WTC11 (cell line): ENCODE results near the gene TPP1. TPM values are rescaled to one million over a fixed set of nuclear protein-coding genes. Genes with fewer than 3 reads are reported as not detected.

Experiments
- ATAC-seq: fragments of 200-7000 bp; cut with Tn5 transposase; 2 replicates; pipeline ENCODE4 v1.10.0; 2021; ENCODE audit warnings: mild to moderate bottlenecking, moderate library complexity
- CTCF ChIA-PET: fragments of 300-600 bp; sonication (Branson Sonifier 250); formaldehyde crosslinking; loops from one replicate; lab custom pipeline; 2021; ENCODE audit warnings: antibody characterized with exemption; lab: Charles Lee
- POLR2A ChIA-PET: fragments of 350-600 bp; sonication (Branson Sonifier 250); formaldehyde crosslinking; loops from one replicate; lab custom pipeline; 2021; ENCODE audit warnings: antibody characterized with exemption; lab: Charles Lee
- DNase-seq: peaks from one replicate; pipeline ENCODE4 v3.0.0; 2021; ENCODE audit warnings: low spot score
- H3K27ac Mint-ChIP-seq: 2 replicates; pipeline ENCODE4 v1.8.0; 2021; ENCODE audit warnings: mixed read lengths
- H3K27me3 Mint-ChIP-seq: 2 replicates; pipeline ENCODE4 v1.8.0; 2021; ENCODE audit warnings: low read depth, mild to moderate bottlenecking, moderate library complexity, mixed read lengths
- H3K36me3 Mint-ChIP-seq: 2 replicates; pipeline ENCODE4 v1.8.0; 2021; ENCODE audit warnings: mixed read lengths
- H3K4me1 Mint-ChIP-seq: 2 replicates; pipeline ENCODE4 v1.8.0; 2022; ENCODE audit warnings: mixed read lengths
- H3K4me3 Mint-ChIP-seq: 2 replicates; pipeline ENCODE4 v1.8.0; 2021; ENCODE audit warnings: mild to moderate bottlenecking, moderate library complexity, mixed read lengths
- H3K9me3 Mint-ChIP-seq: 2 replicates; pipeline ENCODE4 v1.8.0; 2021; ENCODE audit warnings: mixed read lengths
- AFF4 ChIP-seq: sonication (generic); formaldehyde crosslinking; IDR thresholded peaks from 2 replicates; pipeline ENCODE4 v1.8.1; 2023; ENCODE audit warnings: mild to moderate bottlenecking, missing genetic modification reagents, borderline replicate concordance
- ATF2 ChIP-seq: sonication (generic); formaldehyde crosslinking; IDR thresholded peaks from 2 replicates; pipeline ENCODE4 v1.8.1; 2022; ENCODE audit warnings: low read depth, missing genetic modification reagents, borderline replicate concordance
- ATF6 ChIP-seq: sonication (generic); formaldehyde crosslinking; IDR thresholded peaks from 2 replicates; pipeline ENCODE4 v1.8.1; 2023; ENCODE audit warnings: mild to moderate bottlenecking, missing genetic modification reagents
- E2F1 ChIP-seq: sonication (generic); formaldehyde crosslinking; IDR thresholded peaks from 2 replicates; pipeline ENCODE4 v1.8.0; 2022; ENCODE audit warnings: mild to moderate bottlenecking, missing genetic modification reagents
- ELF4 ChIP-seq: sonication (generic); formaldehyde crosslinking; IDR thresholded peaks from 2 replicates; pipeline ENCODE4 v1.8.1; 2022; ENCODE audit warnings: low read depth, mild to moderate bottlenecking, moderate library complexity, missing genetic modification reagents
- FOXJ3 ChIP-seq: sonication (generic); formaldehyde crosslinking; IDR thresholded peaks from 2 replicates; pipeline ENCODE4 v1.9.0; 2021; ENCODE audit warnings: missing genetic modification reagents, mild to moderate bottlenecking, borderline replicate concordance
- GTF2I ChIP-seq: fragments of 250-450 bp; sonication (Bioruptor Pico); conservative IDR thresholded peaks from 2 replicates; pipeline ENCODE4 v1.4.0; 2021; ENCODE audit warnings: mild to moderate bottlenecking
- IRF1 ChIP-seq: sonication (generic); formaldehyde crosslinking; IDR thresholded peaks from 2 replicates; pipeline ENCODE4 v1.8.0; 2023; ENCODE audit warnings: missing genetic modification reagents
- MLX ChIP-seq: sonication (generic); formaldehyde crosslinking; IDR thresholded peaks from 2 replicates; pipeline ENCODE4 v1.8.1; 2023; ENCODE audit warnings: mild to moderate bottlenecking, missing genetic modification reagents, moderate library complexity
- NR1H2 ChIP-seq: sonication (generic); formaldehyde crosslinking; IDR thresholded peaks from 2 replicates; pipeline ENCODE4 v1.9.0; 2021; ENCODE audit warnings: mild to moderate bottlenecking, moderate library complexity, missing genetic modification reagents
- TCF7 ChIP-seq: sonication (generic); formaldehyde crosslinking; IDR thresholded peaks from 2 replicates; pipeline ENCODE4 v1.8.0; 2022; ENCODE audit warnings: mild to moderate bottlenecking, low read depth, missing genetic modification reagents, moderate library complexity
- ZNF121 ChIP-seq: sonication (generic); formaldehyde crosslinking; IDR thresholded peaks from 2 replicates; pipeline ENCODE4 v1.8.0; 2023; ENCODE audit warnings: missing genetic modification reagents
- ZNF232 ChIP-seq: sonication (generic); formaldehyde crosslinking; IDR thresholded peaks from 2 replicates; pipeline ENCODE4 v1.8.0; 2022; ENCODE audit warnings: mild to moderate bottlenecking, missing genetic modification reagents
- ZNF263 ChIP-seq: sonication (generic); formaldehyde crosslinking; IDR thresholded peaks from 2 replicates; pipeline ENCODE4 v1.8.1; 2022; ENCODE audit warnings: low read depth, mild to moderate bottlenecking, moderate library complexity, missing genetic modification reagents
- ZNF532 ChIP-seq: fragments of 250-450 bp; sonication (Bioruptor Pico); IDR thresholded peaks from 2 replicates; pipeline ENCODE4 v1.9.0; 2021; ENCODE audit warnings: mild to moderate bottlenecking, borderline replicate concordance
- ZNF671 ChIP-seq: fragments of 250-450 bp; sonication (Bioruptor Pico); IDR thresholded peaks from 2 replicates; pipeline ENCODE4 v1.8.0; 2021; ENCODE audit warnings: mild to moderate bottlenecking
- total RNA-seq: library from RNA; stranded (reverse); gene quantifications from 3 replicates; pipeline ENCODE4 v1.2.3, GENCODE V29; 2021

The TPP1 gene
- total RNA-seq, 1 experiment from 2014 or later: 36.2 TPM

- no peaks in the 10 kb centered on the region for H3K9me3 Mint-ChIP-seq
- ChIA-PET CTCF (no interaction called here), POLR2A (no interaction called here)
- no peak overlapping the region for H3K27ac Mint-ChIP-seq
- H3K36me3 Mint-ChIP-seq: no peaks in the 10 kb centered on the region
- no peaks in the 10 kb centered on the region for H3K4me1 Mint-ChIP-seq
- TF ChIP-seq ATF2 (CRISPR knock-in tag) (no peak), IRF1 (no peak), ZNF532 (no peak), ZNF263 (CRISPR knock-in tag) (no peak), FOXJ3 (CRISPR knock-in tag) (no peak), MLX (CRISPR knock-in tag) (no peak), ZNF121 (CRISPR knock-in tag) (no peak), GTF2I (CRISPR knock-in tag) (no peak), ELF4 (no peak), TCF7 (CRISPR knock-in tag) (no peak), ATF6 (CRISPR knock-in tag) (no peak), ZNF232 (CRISPR knock-in tag) (no peak)
- no peak for ATAC-seq
- no peak overlapping the region for H3K4me3 Mint-ChIP-seq
- 0 out of 2 replicates have a peak, but pooled peaks cover 2% of the 10 kb centered on the region for H3K27me3 Mint-ChIP-seq
- DNase-seq: no peak
Measured at GRCh38 chr11:6663794-6664469, 44.7 kb upstream of the TPP1 start.

- ChIA-PET POLR2A (no interaction called here), CTCF (no interaction called here)
- Mint-ChIP-seq H3K27ac (no peak overlapping the region), H3K4me3 (no peak overlapping the region), H3K27me3 (peaks cover 22% of the 10 kb centered on the region), H3K9me3 (no peaks in the 10 kb centered on the region), H3K36me3 (no peaks in the 10 kb centered on the region), H3K4me1 (peaks cover 11% of the 10 kb centered on the region)
- no peak for DNase-seq
- no peak for ATAC-seq
- TF ChIP-seq E2F1 (CRISPR knock-in tag) (no peak), IRF1 (no peak), NR1H2 (CRISPR knock-in tag) (no peak), ATF6 (CRISPR knock-in tag) (no peak), AFF4 (no peak), ZNF671 (CRISPR knock-in tag) (no peak)
Measured at GRCh38 chr11:6660712-6661111, 41.5 kb upstream of the TPP1 start.
